HepG2 (cell line): ENCODE results near the gene IL18RAP. TPM values are rescaled to one million over a fixed set of nuclear protein-coding genes. Genes with fewer than 3 reads are reported as not detected.

ENCODE experiments used
- ATAC-seq: fragments of 200-7000 bp; cut with Tn5 transposase; 3 replicates; pipeline ENCODE4 v1.9.1; 2020; ENCODE audit warnings: mild to moderate bottlenecking, moderate library complexity
- BruUV-seq: library from RNA; stranded (reverse); fragments of 400-500 nt; replicated peaks from 2 replicates; lab custom pipeline; 2021; lab: Mats Ljungman, UMichigan
- CTCF ChIA-PET: fragments of 300-600 bp; formaldehyde crosslinking; extraction: SDS; loops from one replicate; lab custom pipeline; 2021; ENCODE audit warnings: low total read pairs, inconsistent platforms, low intra/inter-chr PET ratio; lab: Yijun Ruan, JAX
- POLR2A ChIA-PET: fragments of 350-600 bp; sonication (Branson Sonifier 250); formaldehyde crosslinking; loops from one replicate; lab custom pipeline; 2020; ENCODE audit warnings: antibody characterized with exemption, inconsistent platforms; lab: Yijun Ruan, JAX
- DNase-seq: peaks from one replicate; pipeline ENCODE4 v3.0.0-alpha.2; 2015; ENCODE audit warnings: low spot score
- FAIRE-seq: peaks from 3 replicates; lab custom pipeline; 2011; peaks lifted over from hg19 to GRCh38; lab: Jason Lieb, UNC
- H2AFZ ChIP-seq: one replicate; pipeline ENCODE4 v1.6.1; 2011; ENCODE audit warnings: low read length, inconsistent platforms
- H3K27ac ChIP-seq: fragments of 300-600 bp; 3 replicates; pipeline ENCODE4 v1.8.0; 2011; ENCODE audit warnings: mixed run types, mild to moderate bottlenecking, mixed read lengths, low read length, inconsistent platforms; ENCODE audit not compliant: insufficient read depth; ENCODE audit errors: extremely low read length
- H3K27me3 ChIP-seq, 2 experiments: fragments of 200-600 bp in 1 of 2; 2 replicates in 1 of 2; 3 replicates in 1 of 2; pipeline versions ENCODE4 v1.6.0 to v1.8.0; 2011; ENCODE audit warnings: low read length in 2 of 2, mild to moderate bottlenecking in 2 of 2, moderate library complexity in 2 of 2, inconsistent platforms in 1 of 2; ENCODE audit not compliant: insufficient read depth in 2 of 2, control insufficient read depth in 1 of 2
- H3K36me3 ChIP-seq, 2 experiments: fragments of 200-600 bp in 1 of 2; replicated peaks in 1 of 2; 2 replicates in 1 of 2; 3 replicates in 1 of 2; pipeline versions ENCODE4 v1.5.1 to v1.8.0; 2011; ENCODE audit warnings: low read length in 2 of 2, inconsistent platforms in 1 of 2; ENCODE audit not compliant: insufficient read depth in 2 of 2, control insufficient read depth in 1 of 2
- H3K4me1 ChIP-seq: 2 replicates; pipeline ENCODE4 v1.5.1; 2012; ENCODE audit warnings: low read length, inconsistent platforms; ENCODE audit not compliant: insufficient read depth
- H3K4me2 ChIP-seq: 2 replicates; pipeline ENCODE4 v1.6.0; 2011; ENCODE audit warnings: low read depth, low read length, inconsistent platforms
- H3K4me3 ChIP-seq, 3 experiments: fragments of 200-600 bp in 1 of 3; sonication (generic), shearing (Covaris generic) in 1 of 3; replicated peaks in 1 of 3; 2 replicates each; pipeline ENCODE4 v1.5.1; 2011 to 2016; ENCODE audit warnings: low read length in 3 of 3, inconsistent platforms in 2 of 3, low read depth in 2 of 3, mild to moderate bottlenecking in 2 of 3, control low read depth in 1 of 3, mixed read lengths in 1 of 3; ENCODE audit not compliant: insufficient read depth in 1 of 3
- H3K79me2 ChIP-seq: one replicate; pipeline ENCODE4 v1.6.1; 2011; ENCODE audit warnings: low read length, inconsistent platforms; ENCODE audit not compliant: insufficient read depth
- H3K9ac ChIP-seq: 2 replicates; pipeline ENCODE4 v1.6.0; 2011; ENCODE audit warnings: mild to moderate bottlenecking, low read depth, low read length, inconsistent platforms; ENCODE audit not compliant: insufficient read depth
- H3K9me3 ChIP-seq: 2 replicates; pipeline ENCODE4 v1.5.1; 2012; ENCODE audit warnings: mild to moderate bottlenecking, low read length
- H4K20me1 ChIP-seq: 2 replicates; pipeline ENCODE4 v1.6.0; 2011; ENCODE audit warnings: inconsistent platforms, mild to moderate bottlenecking, low read length, moderate library complexity; ENCODE audit not compliant: insufficient read depth
- CHD4 ChIP-seq: fragments of 200-600 bp; sonication (generic); IDR thresholded peaks from 2 replicates; pipeline ENCODE4 v1.7.0; 2017; ENCODE audit warnings: mild to moderate bottlenecking, low read length, borderline replicate concordance
- DBP ChIP-seq: sonication (generic); formaldehyde crosslinking; IDR thresholded peaks from 2 replicates; pipeline ENCODE4 v1.4.0; 2020; ENCODE audit warnings: missing genetic modification reagents; ENCODE audit errors: not compliant biosample characterization
- FOXC1 ChIP-seq: sonication (generic); formaldehyde crosslinking; IDR thresholded peaks from 2 replicates; pipeline ENCODE4 v1.8.0; 2022; ENCODE audit warnings: mild to moderate bottlenecking, missing genetic modification reagents, borderline replicate concordance
- HNF1A ChIP-seq, 2 experiments: sonication (generic) in 1 of 2; formaldehyde crosslinking in 1 of 2; IDR thresholded peaks; 2 replicates each; pipeline versions ENCODE4 v1.4.0 to v1.6.1; 2016 to 2020; ENCODE audit warnings: borderline replicate concordance in 1 of 2, low read depth in 1 of 2, mild to moderate bottlenecking in 1 of 2, missing genetic modification reagents in 1 of 2
- ZBTB7B ChIP-seq: sonication (generic); formaldehyde crosslinking; IDR thresholded peaks from 2 replicates; pipeline ENCODE4 v1.4.0; 2020; ENCODE audit warnings: missing genetic modification reagents
- ZNF546 ChIP-seq: sonication (generic); formaldehyde crosslinking; conservative IDR thresholded peaks from 2 replicates; pipeline ENCODE4 v1.8.1; 2023; ENCODE audit warnings: mild to moderate bottlenecking, missing genetic modification reagents
- WGBS: methylation state at CpG from one replicate; pipeline ENCODE4 v1.1.6; 2017; ENCODE audit warnings: low lambda C conversion rate; 5-methylcytosine and 5-hydroxymethylcytosine counted together
- in situ Hi-C: cut with HindIII; loops from 2 replicates; pipeline ENCODE4 v1.10.0; 2017; ENCODE audit warnings: low pct_unique_long_range_greater_than_20kb; ENCODE audit not compliant: extremely low pct_ligation_motif_present
- intact Hi-C: fragments of 100-400 bp; cut with micrococcal nuclease; formaldehyde crosslinking; loops from one replicate; pipeline ENCODE4 v1.10.0; 2022; ENCODE audit not compliant: unreplicated experiment
- polyA plus RNA-seq, 8 experiments: library from polyadenylated mRNA; depleted of rRNA in 3 of 8; stranded (reverse) in 7 of 8; unstranded in 1 of 8; fragments of >200 nt; fragmentation: Illumina TruSeq in 4 of 8; extraction: Trizol in 4 of 8; gene quantifications; 2 replicates each; pipeline versions ENCODE4 v1.2.1 to v1.2.3, GENCODE V29; 2011 to 2016; ENCODE audit warnings: low read depth in 4 of 8, missing spikeins in 1 of 8, mixed read lengths in 1 of 8; ENCODE audit not compliant: insufficient read depth in 1 of 8
- total RNA-seq, 5 experiments: library from RNA; depleted of rRNA; stranded (reverse); fragments of >200 nt; fragmentation: Illumina TruSeq; extraction: Trizol; gene quantifications; 2 replicates each; pipeline ENCODE4 v1.2.3, GENCODE V29; 2016; ENCODE audit warnings: low read depth in 1 of 5

Gene IL18RAP
- total and polyA plus RNA-seq, 2 of the 13 experiments (the other 11 are each of a cell fraction or from before 2014, with no cell fraction given) = 0.05 TPM; not detected in 1

DNA sequence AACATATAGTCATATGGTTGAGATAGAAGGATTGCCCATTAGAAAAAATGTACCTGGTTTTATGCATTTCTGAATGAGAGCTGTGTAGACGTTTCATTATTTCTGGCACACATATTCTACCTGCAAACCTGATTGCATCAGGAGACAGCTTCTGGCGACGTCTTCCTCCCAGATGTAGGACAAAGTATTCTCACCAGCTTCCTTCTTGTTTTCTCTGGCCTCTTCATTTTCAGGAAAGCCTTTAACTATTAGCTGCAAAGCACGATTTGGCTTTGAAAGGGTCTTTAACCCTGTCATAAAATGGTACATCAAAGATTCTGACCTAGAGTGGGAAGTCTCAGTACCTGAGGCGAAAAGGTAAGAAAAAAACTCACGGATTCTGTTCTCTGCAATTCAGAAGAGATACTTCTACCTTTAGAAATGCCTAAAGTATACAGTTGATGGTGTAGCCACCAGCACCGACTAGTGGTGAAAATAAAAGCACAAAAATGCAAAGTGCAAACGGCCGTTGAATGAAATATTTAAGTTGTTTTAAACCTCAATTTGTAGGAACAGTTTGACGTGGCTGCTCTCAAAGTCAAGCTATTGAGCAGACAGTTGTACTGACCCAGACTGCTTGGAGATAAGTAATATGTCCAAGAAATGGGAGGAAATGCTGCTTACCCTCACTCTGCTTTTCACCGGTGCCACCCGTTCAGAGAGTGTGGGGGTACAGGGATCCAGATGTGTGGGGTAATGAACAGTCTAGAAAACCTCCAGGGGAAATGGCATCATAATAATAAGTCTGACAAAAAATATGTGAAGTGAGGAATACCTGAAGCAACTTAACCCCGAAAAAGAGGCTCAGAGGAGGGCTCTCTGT, 20.2 kb downstream of the IL18RAP start (continued):
- 0 out of 2 replicates have a peak, but pooled peaks have one; percentile 15 for TF ChIP-seq HNF1A (IDR thresholded peaks at IDR 0.05; ENCODE audit: low read depth)
- no peak for TF ChIP-seq HNF1A (CRISPR knock-in tag; IDR thresholded peaks at IDR 0.05; ENCODE audit: borderline replicate concordance)
- TF ChIP-seq CHD4 = no peak
- TF ChIP-seq FOXC1 (CRISPR knock-in tag) = no peak

- Histone ChIP-seq H3K36me3 (no peaks in the 10 kb centered on the region), H3K4me1 (no peaks in the 10 kb centered on the region)
- no peak for ATAC-seq
- TF ChIP-seq ZNF546 (CRISPR knock-in tag) = no peak
- TF ChIP-seq ZBTB7B (CRISPR knock-in tag) = no peak
- TF ChIP-seq DBP = no peak
- TF ChIP-seq, all 625 proteins: peak for 0
- no peak for FAIRE-seq
- no peaks in the 10 kb centered on the region for H3K79me2 ChIP-seq
- no peak overlapping the region for H2AFZ ChIP-seq
- in situ Hi-C loops = loop anchor here (5.0 kb wide), 1 partner anchor 192 kb away; no protein-coding TSS in a partner anchor
- H3K9ac ChIP-seq = no peak overlapping the region
- H3K27me3 ChIP-seq = peaks cover 0 to 14% of the 10 kb centered on the region in 2 experiments; a peak in 1 of 5 replicates
- BruUV-seq = no TSS peak
- no peak for DNase-seq
- WGBS = 5% methylated on average over 3 of the region's 3 CpGs
- H3K27ac ChIP-seq = no peak overlapping the region
- intact Hi-C loops = loop anchor here (5.0 to 10.0 kb wide), 2 partner anchors 192 to 1029 kb away; no protein-coding TSS in a partner anchor
- H3K4me2 ChIP-seq = no peak overlapping the region
- H3K9me3 ChIP-seq = no peaks in the 10 kb centered on the region
- no peak overlapping the region for H3K4me3 ChIP-seq
- H4K20me1 ChIP-seq = no peaks in the 10 kb centered on the region
- POLR2A ChIA-PET = no interaction called here
- CTCF ChIA-PET = interaction anchor here (1.5 kb wide), 1 partner anchor 423 kb away, joined by 4 read pairs; no protein-coding TSS in a partner anchor
These were observed 21.3 kb downstream of the IL18RAP start for GRCh38 chr2:102444233-102444632.
